Peyer's patch (tissue), 4 donors: Measurements from ENCODE around the gene MBNL3.

Source experiments
- CTCF ChIP-seq, 6 experiments: fragments of 450-650 bp in 4 of 6; fragments of 200-600 bp in 2 of 6; sonication (generic) in 1 of 6; IDR thresholded peaks; one replicate each; pipeline ENCODE4 v1.5.1; 2017 to 2019; ENCODE audit warnings: antibody characterized with exemption in 6 of 6, mild to moderate bottlenecking in 3 of 6, moderate library complexity in 1 of 6
- POLR2A ChIP-seq, 2 donors: fragments of 450-650 bp; IDR thresholded peaks; one replicate each; pipeline ENCODE4 v1.5.1; 2017; ENCODE audit warnings: antibody characterized with exemption in 2 of 2, mild to moderate bottlenecking in 2 of 2, moderate library complexity in 2 of 2

- TF ChIP-seq CTCF (IDR thresholded peaks at IDR 0.05) (no peak), POLR2A (IDR thresholded peaks at IDR 0.05) (no peak)
These were observed 16.4 kb downstream of the MBNL3 start for GRCh38 chrX:132472397-132472796.
